ENCODE measurements around the gene ACOT4.
A peak's percentile ranks its signal among the peaks of the same experiment; 100 is the strongest.
"Not testable (repeated sequence)": the region's sequence is repeated elsewhere in the genome, so short reads cannot be mapped to it uniquely, and the experiment has no call there.

Gene ACOT4

GRCh38 chr14:73567358-73567757 lies 24.3 kb upstream of the ACOT4 start:
- FAIRE-seq (no peak), DNase-seq (ENCODE audit: insufficient read length, low spot score) (no peak)
- no peak for TF ChIP-seq CTCF (IDR thresholded peaks at IDR 0.05; ENCODE audit: insufficient read depth, missing control alignments)

GRCh38 chr14:73567951-73568885 lies 23.5 kb upstream of the ACOT4 start:
- DNase-seq (ENCODE audit: insufficient read length, low spot score) (no peak), FAIRE-seq (no peak)
- TF ChIP-seq CTCF (IDR thresholded peaks at IDR 0.05; ENCODE audit: insufficient read depth, missing control alignments) = no peak

GRCh38 chr14:73568886-73569184 lies 22.8 kb upstream of the ACOT4 start:
- not testable (repeated sequence) for FAIRE-seq

GRCh38 chr14:73569185-73569958 lies 22.3 kb upstream of the ACOT4 start, which contains the start of gene ACOT2:
ACOT2 (plus strand) TSS chr14:73569213; CDS start chr14:73569241, 28 bp downstream.
- FAIRE-seq = not testable (repeated sequence)
- peak; percentile 77 for DNase-seq (ENCODE audit: insufficient read length, low spot score)

More at GRCh38 chr14:73568886-73569184, 22.8 kb upstream of the ACOT4 start:
- DNase-seq (ENCODE audit: insufficient read length, low spot score) = not testable (repeated sequence)

GRCh38 chr14:73570913-73571312 lies 20.8 kb upstream of the ACOT4 start:
- TF ChIP-seq CTCF (IDR thresholded peaks at IDR 0.05; ENCODE audit: insufficient read depth, missing control alignments) = peak; percentile 47
- DNase-seq (ENCODE audit: insufficient read length, low spot score) = peak; percentile 32
- not testable (repeated sequence) for FAIRE-seq

GRCh38 chr14:73573034-73573433 lies 18.6 kb upstream of the ACOT4 start:
- not testable (repeated sequence) for DNase-seq (ENCODE audit: insufficient read length, low spot score); FAIRE-seq

- FAIRE-seq; DNase-seq (ENCODE audit: insufficient read length, low spot score): not testable (repeated sequence)
Observed at GRCh38 chr14:73573740-73574139, 17.9 kb upstream of the ACOT4 start.

- DNase-seq (ENCODE audit: insufficient read length, low spot score); FAIRE-seq: not testable (repeated sequence)
Observed at GRCh38 chr14:73574251-73574650, 17.4 kb upstream of the ACOT4 start.

- DNase-seq (ENCODE audit: insufficient read length, low spot score) = no peak
- no peak for FAIRE-seq
- no peak for TF ChIP-seq CTCF (IDR thresholded peaks at IDR 0.05; ENCODE audit: insufficient read depth, missing control alignments)
Observed at GRCh38 chr14:73576391-73576790, 15.3 kb upstream of the ACOT4 start.

GRCh38 chr14:73577214-73577613 lies 14.5 kb upstream of the ACOT4 start:
- not testable (repeated sequence) for DNase-seq (ENCODE audit: insufficient read length, low spot score); FAIRE-seq

GRCh38 chr14:73582102-73582979 lies 9.3 kb upstream of the ACOT4 start:
- FAIRE-seq; DNase-seq (ENCODE audit: insufficient read length, low spot score): not testable (repeated sequence)

All from D721Med (cell line).